GM19438 (cell line): ENCODE results near the gene GPC5.

Experiments
- ATAC-seq: cut with Tn5 transposase; IDR thresholded peaks from one replicate; pipeline ENCODE4 v1.9.1; 2021; ENCODE audit warnings: low read depth; ENCODE audit not compliant: unreplicated experiment

Gene GPC5

GRCh38 chr13:92560883-92561282 is 1162.5 kb downstream of the GPC5 start:
- ATAC-seq, result no peak

DNA sequence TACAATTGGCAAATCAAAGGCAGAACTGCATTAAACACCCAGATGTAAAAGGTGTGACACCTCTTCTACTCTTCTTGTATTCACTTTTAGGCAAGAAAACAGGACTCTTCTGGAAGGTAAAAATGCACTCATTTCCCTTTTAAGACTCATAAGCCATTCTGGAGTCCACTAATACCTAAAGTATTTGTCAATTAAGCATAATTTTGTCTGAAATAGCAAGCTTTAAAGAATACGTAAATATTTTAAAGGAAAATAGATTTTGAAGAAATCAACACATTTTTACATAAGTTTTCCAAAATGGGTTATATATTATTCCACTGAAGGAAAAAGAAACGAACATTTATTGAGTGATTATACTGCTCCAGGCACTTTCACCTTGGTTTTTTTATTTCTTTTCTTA is 1166.5 kb downstream of the GPC5 start:
- no peak for ATAC-seq

DNA sequence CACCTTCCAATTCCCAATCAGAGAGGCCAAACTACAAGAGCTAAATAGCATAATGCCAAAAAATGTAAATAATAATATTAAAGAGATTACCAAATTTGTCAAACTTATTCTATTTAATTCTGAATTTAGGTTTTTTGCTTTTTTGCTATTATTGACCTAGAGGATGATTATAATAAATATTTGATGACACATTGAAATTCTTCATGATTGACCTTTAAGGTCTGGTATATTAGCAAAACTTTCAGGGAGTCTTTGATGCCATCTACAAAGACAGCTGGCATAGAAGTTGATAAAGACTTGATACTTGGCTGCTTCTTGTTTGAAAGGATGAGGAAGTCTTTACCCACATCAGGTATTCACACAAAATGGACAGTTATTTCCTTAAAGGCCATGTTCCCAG is 1168.3 kb downstream of the GPC5 start:
- ATAC-seq, result no peak

GRCh38 chr13:92572190-92572589 is 1173.8 kb downstream of the GPC5 start:
- ATAC-seq, result no peak

GRCh38 chr13:92573467-92574057 is 1175.1 kb downstream of the GPC5 start:
- ATAC-seq, result no peak

DNA sequence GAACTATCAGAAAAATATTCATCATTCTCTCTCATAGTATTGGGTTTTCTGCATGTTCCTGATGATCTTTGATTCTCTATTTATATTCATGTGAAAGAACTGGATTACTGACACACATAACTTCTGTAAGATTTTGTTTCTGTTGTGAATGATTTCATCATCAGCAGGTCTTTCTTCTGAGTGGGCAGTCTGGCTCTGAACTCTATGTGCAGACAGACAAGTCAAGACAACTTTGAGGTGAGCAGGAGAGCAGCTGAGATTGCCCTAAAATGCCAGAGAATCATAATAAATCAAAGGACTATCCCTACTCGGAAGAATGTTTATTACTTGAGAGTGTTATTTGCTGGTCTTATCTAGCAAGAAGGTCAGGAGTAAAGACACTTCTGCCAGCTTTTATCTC is 1176.1 kb downstream of the GPC5 start:
- no peak for ATAC-seq

DNA sequence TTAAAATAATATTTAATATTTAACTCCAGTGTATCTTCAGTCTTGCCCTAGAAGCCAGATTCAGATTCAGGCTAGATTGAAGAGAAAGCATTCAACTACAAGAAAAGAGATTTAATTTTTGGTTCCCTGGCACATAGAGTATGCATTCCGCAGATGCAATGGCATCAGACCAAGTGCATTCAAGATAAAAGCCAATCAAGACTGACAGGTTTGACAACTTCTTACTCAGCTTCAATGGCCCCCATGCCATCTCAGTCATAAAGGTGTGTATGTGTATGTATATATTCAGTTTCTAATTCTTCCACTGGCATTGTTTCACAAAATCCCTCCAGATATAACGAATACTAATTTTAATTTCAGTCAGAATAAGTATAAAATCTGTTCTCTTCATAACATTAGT is 1177.4 kb downstream of the GPC5 start:
- ATAC-seq, result no peak

GRCh38 chr13:92578358-92578757 is 1179.9 kb downstream of the GPC5 start:
- no peak for ATAC-seq

DNA sequence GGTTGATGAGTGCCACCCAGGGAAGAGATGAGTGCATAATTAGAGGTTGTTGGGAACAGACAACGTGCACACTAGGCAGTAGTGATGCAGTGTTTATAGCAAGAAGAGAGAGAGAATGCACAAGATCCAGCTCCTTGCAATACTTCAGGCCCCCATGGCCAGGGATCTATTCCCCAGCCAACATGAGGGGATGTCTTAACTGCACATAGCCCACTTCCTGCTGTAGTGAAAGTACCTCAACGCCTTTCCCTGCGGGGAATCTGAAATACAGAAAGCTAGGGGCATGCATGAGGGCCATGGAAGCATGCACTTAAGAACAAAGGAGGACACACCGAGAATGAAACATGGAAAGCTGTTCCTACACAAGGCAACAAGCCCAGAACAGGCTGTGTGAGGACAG is 1191.5 kb downstream of the GPC5 start:
- no peak for ATAC-seq

- ATAC-seq, result no peak
These were observed 1192.1 kb downstream of the GPC5 start for GRCh38 chr13:92590503-92590908.

DNA sequence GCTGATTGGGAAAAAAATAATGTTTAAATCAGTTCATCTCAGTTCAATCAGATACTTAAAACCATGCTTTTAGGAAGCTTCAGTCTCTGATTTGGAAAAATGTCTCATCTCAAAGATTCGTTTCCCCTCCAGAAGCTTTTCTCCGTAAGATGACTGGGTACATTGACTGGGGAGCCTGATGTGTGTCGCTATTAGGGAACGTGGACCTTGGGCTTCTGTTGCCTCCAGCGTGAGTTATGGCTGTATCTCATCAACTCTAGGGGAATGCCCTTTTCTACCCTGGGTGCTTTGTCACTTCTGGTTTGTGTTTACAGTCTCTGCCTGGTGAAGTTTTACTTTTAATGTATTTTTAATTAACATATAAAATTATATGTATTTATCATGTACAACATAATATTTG is 1192.7 kb downstream of the GPC5 start:
- no peak for ATAC-seq

DNA sequence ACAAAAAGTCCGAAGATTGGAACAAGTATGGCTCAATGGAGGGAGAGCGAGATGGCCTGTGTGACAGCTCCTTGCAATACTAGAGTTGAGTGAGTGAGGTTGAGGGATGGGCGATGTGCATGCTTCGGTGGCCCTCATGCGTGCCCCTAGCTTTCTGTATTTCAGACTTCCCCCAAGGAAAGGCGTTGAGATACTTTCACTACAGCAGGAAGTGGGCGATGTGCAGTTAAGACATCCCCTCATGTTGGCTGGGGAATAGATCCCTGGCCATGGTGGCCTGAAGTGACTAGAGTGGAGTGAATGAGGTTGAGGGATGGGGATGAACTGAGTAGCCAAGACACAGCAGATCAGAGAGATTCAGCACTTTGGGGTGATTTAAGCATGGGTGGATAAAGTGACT is 1194.3 kb downstream of the GPC5 start:
- ATAC-seq, result no peak

DNA sequence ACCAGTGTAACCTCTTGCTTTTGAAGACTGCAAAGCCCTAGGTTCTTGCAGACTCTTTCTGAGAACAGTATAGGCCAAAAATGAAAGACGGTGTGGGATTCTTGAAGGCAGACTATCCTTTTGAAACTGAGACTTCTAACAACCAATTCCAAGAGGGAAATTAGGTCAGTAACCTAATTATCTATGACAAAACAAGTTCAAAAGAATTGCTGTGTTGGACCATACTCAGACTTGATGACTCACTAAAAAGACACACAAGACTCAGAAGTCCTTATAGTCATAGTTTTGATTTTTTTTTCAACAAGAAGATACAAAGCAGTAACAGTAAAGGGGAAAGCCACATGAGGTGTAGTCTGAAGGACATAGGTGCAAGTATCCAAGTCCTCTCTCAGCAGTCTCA is 1204.1 kb downstream of the GPC5 start:
- no peak for ATAC-seq

- no peak for ATAC-seq
These were observed 1211.0 kb downstream of the GPC5 start for GRCh38 chr13:92609376-92609775.

DNA sequence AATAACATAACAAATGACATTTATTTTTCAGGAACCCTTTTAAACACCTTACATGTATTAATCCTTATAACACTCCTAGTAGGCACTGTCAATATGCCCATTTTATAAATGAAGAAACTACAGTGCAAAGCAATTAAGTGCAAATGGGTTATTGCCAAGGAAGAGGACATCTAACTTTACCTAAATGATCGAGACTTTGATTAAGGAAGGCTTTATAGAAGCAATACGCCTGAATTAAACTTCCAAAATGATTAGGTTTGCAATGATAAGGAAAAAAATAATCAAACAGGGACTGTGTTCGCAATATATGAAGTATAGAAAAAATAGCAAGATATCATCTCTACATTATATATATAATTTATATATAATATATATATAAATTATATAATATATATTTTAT is 1214.5 kb downstream of the GPC5 start:
- ATAC-seq, result no peak

GRCh38 chr13:92613921-92614320 is 1215.5 kb downstream of the GPC5 start:
- ATAC-seq, result no peak

DNA sequence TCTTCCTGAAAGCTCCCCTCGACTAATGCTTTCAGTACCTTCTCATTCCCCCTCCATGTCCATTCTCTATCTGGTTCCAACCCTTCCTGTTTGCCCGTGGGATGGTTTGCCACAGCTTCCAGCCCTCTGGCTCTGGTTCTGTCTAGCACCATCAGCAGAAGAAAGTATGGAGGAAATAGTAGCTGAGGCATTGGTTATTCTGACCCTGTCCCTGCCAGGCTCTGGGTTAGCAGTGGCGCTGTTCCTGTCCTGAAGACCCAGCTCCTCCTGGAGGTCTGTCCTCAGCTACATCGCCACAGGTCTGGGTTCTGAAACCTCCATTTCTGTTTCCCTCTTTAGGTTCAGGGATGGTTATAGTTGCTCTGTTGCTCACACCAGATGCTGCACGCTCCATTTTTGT is 1223.6 kb downstream of the GPC5 start:
- ATAC-seq, result no peak

GRCh38 chr13:92622905-92623304 is 1224.5 kb downstream of the GPC5 start:
- no peak for ATAC-seq

- ATAC-seq, result no peak
These were observed 1227.9 kb downstream of the GPC5 start for GRCh38 chr13:92626274-92626673.

DNA sequence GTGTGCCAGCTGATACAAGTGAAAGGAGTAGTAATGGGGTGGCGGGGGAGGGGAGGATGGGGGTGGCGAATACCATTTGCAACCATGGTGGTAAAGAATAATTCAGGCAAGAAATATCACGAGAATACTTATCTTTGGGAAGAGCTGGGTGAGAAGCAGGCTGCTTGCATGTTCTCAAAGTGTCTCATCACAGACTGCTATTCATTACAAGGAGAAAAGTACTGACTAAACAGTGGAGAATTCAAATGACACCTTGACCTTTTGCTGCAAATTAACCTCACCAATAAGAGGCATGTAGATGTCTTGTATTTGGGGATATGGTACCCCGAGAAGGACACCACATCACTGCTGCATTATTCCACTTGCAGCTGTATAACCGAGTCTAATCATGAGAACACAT is 1242.5 kb downstream of the GPC5 start:
- no peak for ATAC-seq

DNA sequence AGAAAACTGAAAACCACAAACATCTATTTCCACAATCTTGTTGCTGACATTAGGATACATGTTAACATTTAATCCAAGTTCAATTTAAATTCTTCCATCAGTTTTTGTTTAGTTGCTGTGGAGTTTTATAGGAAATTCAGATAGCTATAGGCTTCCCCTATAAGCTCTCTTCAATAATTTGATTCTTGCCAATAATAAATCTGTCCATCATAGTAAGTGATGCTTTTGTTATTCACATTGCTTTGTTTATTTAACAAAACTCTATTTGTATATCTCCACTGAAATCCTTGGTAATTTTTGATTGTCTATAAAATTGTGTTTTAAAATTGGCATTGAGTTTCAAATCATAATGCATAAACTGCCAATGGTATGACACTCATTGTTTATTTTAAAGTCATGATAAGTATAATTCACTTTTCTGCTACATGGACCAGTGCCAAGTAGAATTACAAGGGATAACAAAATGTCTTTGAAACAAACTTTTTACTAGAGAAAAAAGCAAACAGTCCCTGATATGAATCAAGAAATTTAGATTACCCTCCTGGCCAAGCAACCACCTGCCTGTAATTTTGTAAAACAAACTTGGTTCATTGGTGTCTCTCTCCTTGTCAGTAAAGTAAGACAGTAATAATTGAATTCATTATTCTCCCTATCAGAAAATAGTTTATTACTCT is 1250.9 kb downstream of the GPC5 start:
- ATAC-seq, result no peak

GRCh38 chr13:92656103-92656502 is 1257.7 kb downstream of the GPC5 start:
- no peak for ATAC-seq

DNA sequence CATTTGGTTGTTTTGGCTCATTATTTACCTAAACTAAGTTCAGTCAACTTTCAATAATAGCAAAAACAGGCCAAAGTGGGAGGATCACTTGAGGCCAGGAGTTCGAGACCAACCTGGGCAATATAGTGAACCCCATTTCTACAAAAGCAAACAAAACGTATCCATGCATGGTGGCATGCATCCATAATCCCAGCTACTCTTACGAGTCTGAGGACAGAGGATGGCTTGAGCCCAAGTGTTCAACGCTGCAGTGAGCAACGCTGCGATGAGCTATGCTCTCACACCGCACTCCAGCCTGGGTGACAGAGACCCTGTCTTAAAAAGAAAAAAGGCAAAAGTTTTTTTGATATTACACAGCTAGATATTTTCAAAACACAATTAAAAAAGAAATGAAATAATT is 1258.2 kb downstream of the GPC5 start:
- ATAC-seq, result no peak
